Activated CD4-positive, alpha-beta memory T cell treated with anti-CD3 and anti-CD28 coated beads, Interleukin-2, amount 10 ng/mL, durations not matched to agents 7 days and 5 days (primary cell): ENCODE results near the gene STARD9. TPM values are rescaled to one million over a fixed set of nuclear protein-coding genes. Genes with fewer than 3 reads are reported as not detected.

Experiments
- CTCF ChIA-PET: fragments of 350-600 bp; sonication (Branson Sonifier 250); formaldehyde crosslinking; loops from one replicate; lab custom pipeline; 2021; ENCODE audit warnings: antibody characterized with exemption, inconsistent platforms; lab: Charles Lee
- POLR2A ChIA-PET: fragments of 350-600 bp; sonication (Branson Sonifier 250); formaldehyde crosslinking; loops from one replicate; lab custom pipeline; 2021; ENCODE audit warnings: antibody characterized with exemption; lab: Charles Lee
- DNase-seq: peaks from one replicate; pipeline ENCODE4 v3.0.0-alpha.2; 2020
- H3K27ac Mint-ChIP-seq: one replicate; pipeline ENCODE4 v1.8.0; 2021; ENCODE audit warnings: mild to moderate bottlenecking, mixed read lengths
- H3K27me3 Mint-ChIP-seq: one replicate; pipeline ENCODE4 v1.8.0; 2021; ENCODE audit warnings: mixed read lengths
- H3K36me3 Mint-ChIP-seq: one replicate; pipeline ENCODE4 v1.8.0; 2021; ENCODE audit warnings: low read depth, mixed read lengths
- H3K4me1 Mint-ChIP-seq: one replicate; pipeline ENCODE4 v1.8.0; 2021; ENCODE audit warnings: mixed read lengths
- H3K4me3 Mint-ChIP-seq: one replicate; pipeline ENCODE4 v1.8.0; 2021; ENCODE audit warnings: mild to moderate bottlenecking, mixed read lengths
- H3K9me3 Mint-ChIP-seq: one replicate; pipeline ENCODE4 v1.8.0; 2021; ENCODE audit warnings: mixed read lengths
- total RNA-seq, 2 experiments: library from RNA; stranded (reverse); gene quantifications; one replicate each; pipeline ENCODE4 v1.2.3, GENCODE V29; 2021

The STARD9 gene
- total RNA-seq, 2 experiments from 2014 or later: 8.2 TPM

- ChIA-PET POLR2A (no interaction called here), CTCF (no interaction called here)
- peaks cover 23% of the 10 kb centered on the region for H3K4me1 Mint-ChIP-seq
- DNase-seq: no peak
- no peak overlapping the region for H3K27ac Mint-ChIP-seq
- no peak overlapping the region for H3K4me3 Mint-ChIP-seq
- H3K27me3 Mint-ChIP-seq: no peaks in the 10 kb centered on the region
- H3K9me3 Mint-ChIP-seq: no peaks in the 10 kb centered on the region
- no peaks in the 10 kb centered on the region for H3K36me3 Mint-ChIP-seq
Measured at GRCh38 chr15:42612367-42612912, 37.0 kb downstream of the STARD9 start.

GRCh38 chr15:42616107-42616506 is 40.7 kb downstream of the STARD9 start:
- Mint-ChIP-seq H3K27ac (no peak overlapping the region), H3K4me1 (peaks cover 7% of the 10 kb centered on the region), H3K4me3 (no peak overlapping the region), H3K27me3 (no peaks in the 10 kb centered on the region), H3K9me3 (no peaks in the 10 kb centered on the region), H3K36me3 (no peaks in the 10 kb centered on the region)
- no peak for DNase-seq
- POLR2A ChIA-PET: interaction anchor here (1.5 kb wide), 1 partner anchor 11 kb away, joined by 3 read pairs; no protein-coding TSS in a partner anchor
- CTCF ChIA-PET: interaction anchor here (0.9 kb wide), 1 partner anchor 15 kb away, joined by 3 read pairs; no protein-coding TSS in a partner anchor

- Mint-ChIP-seq H3K36me3 (no peaks in the 10 kb centered on the region), H3K4me1 (peaks cover 7% of the 10 kb centered on the region), H3K9me3 (no peaks in the 10 kb centered on the region), H3K27me3 (no peaks in the 10 kb centered on the region), H3K4me3 (no peak overlapping the region), H3K27ac (peak overlapping the region; percentile 56)
- POLR2A ChIA-PET: interaction anchor here (1.1 kb wide), 1 partner anchor 14 kb away, joined by 3 read pairs; no protein-coding TSS in a partner anchor
- CTCF ChIA-PET: interaction anchor here (0.7 to 1.6 kb wide), 3 partner anchors 14 to 46 kb away, joined by 3 read pairs; no protein-coding TSS in a partner anchor
- no peak for DNase-seq
Measured at GRCh38 chr15:42619656-42620371, 44.4 kb downstream of the STARD9 start.

- peaks cover 7% of the 10 kb centered on the region for H3K4me1 Mint-ChIP-seq
- no peaks in the 10 kb centered on the region for H3K27me3 Mint-ChIP-seq
- H3K4me3 Mint-ChIP-seq: no peak overlapping the region
- no peak overlapping the region for H3K27ac Mint-ChIP-seq
- no peaks in the 10 kb centered on the region for H3K36me3 Mint-ChIP-seq
- ChIA-PET POLR2A (interaction anchor here (0.8 kb wide), 1 partner anchor 127 kb away, joined by 3 read pairs; the partner anchor contains the start of gene SNAP23), CTCF (no interaction called here)
- DNase-seq: no peak
- H3K9me3 Mint-ChIP-seq: no peaks in the 10 kb centered on the region
Measured at GRCh38 chr15:42621386-42621785, 46.0 kb downstream of the STARD9 start.

- CTCF ChIA-PET: no interaction called here
- H3K36me3 Mint-ChIP-seq: no peaks in the 10 kb centered on the region
- DNase-seq: no peak
- H3K9me3 Mint-ChIP-seq: no peaks in the 10 kb centered on the region
- peaks cover 7% of the 10 kb centered on the region for H3K4me1 Mint-ChIP-seq
- POLR2A ChIA-PET: no interaction called here
- H3K27me3 Mint-ChIP-seq: no peaks in the 10 kb centered on the region
- H3K27ac Mint-ChIP-seq: no peak overlapping the region
- H3K4me3 Mint-ChIP-seq: no peak overlapping the region
Measured at GRCh38 chr15:42621996-42622925, 46.9 kb downstream of the STARD9 start.

- no peaks in the 10 kb centered on the region for H3K27me3 Mint-ChIP-seq
- ChIA-PET POLR2A (no interaction called here), CTCF (no interaction called here)
- H3K9me3 Mint-ChIP-seq: no peaks in the 10 kb centered on the region
- no peak overlapping the region for H3K27ac Mint-ChIP-seq
- H3K4me3 Mint-ChIP-seq: no peak overlapping the region
- H3K36me3 Mint-ChIP-seq: no peaks in the 10 kb centered on the region
- no peak for DNase-seq
- H3K4me1 Mint-ChIP-seq: peaks cover 7% of the 10 kb centered on the region
Measured at GRCh38 chr15:42623951-42624350, 48.5 kb downstream of the STARD9 start.

- POLR2A ChIA-PET: no interaction called here
- no peaks in the 10 kb centered on the region for H3K27me3 Mint-ChIP-seq
- H3K4me1 Mint-ChIP-seq: peaks cover 3% of the 10 kb centered on the region
- H3K4me3 Mint-ChIP-seq: no peak overlapping the region
- no peak overlapping the region for H3K27ac Mint-ChIP-seq
- H3K9me3 Mint-ChIP-seq: peaks cover 2% of the 10 kb centered on the region
- peaks cover 4% of the 10 kb centered on the region for H3K36me3 Mint-ChIP-seq
- DNase-seq: no peak
- CTCF ChIA-PET: no interaction called here
Measured at GRCh38 chr15:42627485-42627884, 52.1 kb downstream of the STARD9 start.

- DNase-seq: no peak
- ChIA-PET CTCF (no interaction called here), POLR2A (no interaction called here)
- Mint-ChIP-seq H3K27ac (no peak overlapping the region), H3K27me3 (no peaks in the 10 kb centered on the region), H3K36me3 (peaks cover 4% of the 10 kb centered on the region), H3K4me3 (no peak overlapping the region), H3K9me3 (peaks cover 2% of the 10 kb centered on the region), H3K4me1 (peaks cover 3% of the 10 kb centered on the region)
Measured at GRCh38 chr15:42628761-42629160, 53.4 kb downstream of the STARD9 start.

GRCh38 chr15:42632105-42632675 is 56.8 kb downstream of the STARD9 start:
- ChIA-PET POLR2A (interaction anchor here (0.6 kb wide), 1 partner anchor 520 kb away, joined by 3 read pairs; no protein-coding TSS in a partner anchor), CTCF (interaction anchor here (0.9 kb wide), 1 partner anchor 17 kb away, joined by 3 read pairs; no protein-coding TSS in a partner anchor)
- Mint-ChIP-seq H3K4me3 (no peak overlapping the region), H3K9me3 (peaks cover 2% of the 10 kb centered on the region), H3K36me3 (peaks cover 4% of the 10 kb centered on the region), H3K27ac (no peak overlapping the region), H3K4me1 (peaks cover 3% of the 10 kb centered on the region), H3K27me3 (no peaks in the 10 kb centered on the region)
- DNase-seq: no peak

GRCh38 chr15:42640109-42640508 is 64.7 kb downstream of the STARD9 start:
- no peaks in the 10 kb centered on the region for H3K4me1 Mint-ChIP-seq
- DNase-seq: no peak
- no peak overlapping the region for H3K27ac Mint-ChIP-seq
- no peaks in the 10 kb centered on the region for H3K9me3 Mint-ChIP-seq
- ChIA-PET POLR2A (no interaction called here), CTCF (no interaction called here)
- H3K36me3 Mint-ChIP-seq: no peaks in the 10 kb centered on the region
- no peaks in the 10 kb centered on the region for H3K27me3 Mint-ChIP-seq
- H3K4me3 Mint-ChIP-seq: no peak overlapping the region

- H3K4me3 Mint-ChIP-seq: no peak overlapping the region
- no peaks in the 10 kb centered on the region for H3K36me3 Mint-ChIP-seq
- peaks cover 21% of the 10 kb centered on the region for H3K4me1 Mint-ChIP-seq
- CTCF ChIA-PET: interaction anchor here (0.5 to 1.4 kb wide), 6 partner anchors 67 to 153 kb away, joined by 3 to 7 read pairs (median 3); no protein-coding TSS in a partner anchor
- POLR2A ChIA-PET: interaction anchor here (1.0 to 1.3 kb wide), 3 partner anchors 70 to 104 kb away, joined by 3 to 4 read pairs (median 3); no protein-coding TSS in a partner anchor
- H3K27me3 Mint-ChIP-seq: no peaks in the 10 kb centered on the region
- DNase-seq: peak; percentile 79
- no peak overlapping the region for H3K27ac Mint-ChIP-seq
- H3K9me3 Mint-ChIP-seq: no peaks in the 10 kb centered on the region
Measured at GRCh38 chr15:42650208-42651066, 75.0 kb downstream of the STARD9 start.

- H3K9me3 Mint-ChIP-seq: no peaks in the 10 kb centered on the region
- ChIA-PET POLR2A (no interaction called here), CTCF (interaction anchor here (0.6 kb wide), 1 partner anchor 46 kb away, joined by 3 read pairs; no protein-coding TSS in a partner anchor)
- H3K27ac Mint-ChIP-seq: no peak overlapping the region
- DNase-seq: no peak
- no peaks in the 10 kb centered on the region for H3K4me1 Mint-ChIP-seq
- H3K36me3 Mint-ChIP-seq: no peaks in the 10 kb centered on the region
- H3K4me3 Mint-ChIP-seq: no peak overlapping the region
- H3K27me3 Mint-ChIP-seq: no peaks in the 10 kb centered on the region
Measured at GRCh38 chr15:42665827-42666226, 90.4 kb downstream of the STARD9 start.
